NCI-H524 treated with DMSO at 0.1 percent for 48 hours (cell line): ENCODE measurements around the gene KRT3.
A peak's percentile ranks its signal among the peaks of the same experiment; 100 is the strongest.
"Not testable (repeated sequence)": the region's sequence is repeated elsewhere in the genome, so short reads cannot be mapped to it uniquely, and the experiment has no call there.

Source experiments
- DNase-seq: peaks from one replicate; lab custom pipeline; 2025; lab: John Stamatoyannopoulos, UW

Gene KRT3

DNA sequence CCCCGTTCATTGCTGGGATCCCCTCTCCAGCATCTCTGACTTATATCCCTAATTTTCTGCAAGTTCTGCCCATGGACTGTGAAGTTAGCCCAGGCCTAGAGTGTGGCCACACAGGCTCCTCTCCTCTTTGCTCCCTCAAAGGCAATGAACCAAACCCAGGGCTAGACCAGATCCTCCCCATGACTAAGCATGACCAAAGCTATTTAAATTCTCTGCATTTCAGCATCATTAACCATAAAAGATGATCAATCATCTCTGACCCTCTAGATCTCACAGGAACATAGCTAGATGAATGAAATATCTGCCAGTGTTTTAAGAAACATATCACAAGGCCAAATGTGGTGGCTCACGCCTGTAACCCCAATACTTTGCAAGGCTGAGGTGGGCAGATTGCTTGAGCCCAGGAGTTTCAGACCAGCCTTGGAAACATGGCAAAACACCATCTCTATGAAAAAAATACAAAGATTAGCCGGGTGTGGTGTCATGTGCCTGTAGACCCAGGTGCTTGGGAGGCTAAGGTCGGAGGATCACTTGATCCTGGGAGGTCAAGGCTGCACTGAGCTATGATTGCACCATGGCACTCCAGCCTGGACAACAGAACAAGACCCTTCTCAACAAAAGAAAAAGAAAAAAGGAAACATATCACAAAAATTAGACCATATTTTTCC, 2.2 kb upstream of the KRT3 start:
- no peak for DNase-seq

DNA sequence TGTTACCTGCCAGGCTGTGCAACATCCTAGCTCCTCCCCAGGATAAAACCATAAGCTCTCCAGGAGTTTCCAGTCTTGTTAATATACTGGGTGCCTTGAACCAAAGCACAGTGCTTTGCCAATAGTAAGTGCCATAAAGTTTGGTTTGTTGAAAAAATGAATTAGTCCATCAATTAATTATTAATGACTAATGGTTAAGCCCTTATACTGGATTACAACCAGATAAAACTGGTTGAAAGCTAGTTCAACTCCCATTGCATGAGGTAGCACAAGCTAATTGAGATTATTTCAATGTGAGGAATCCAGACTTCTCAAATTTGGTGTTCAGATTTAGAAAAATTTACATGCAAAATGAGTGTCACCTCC, 1.6 kb upstream of the KRT3 start:
- no peak for DNase-seq

DNA sequence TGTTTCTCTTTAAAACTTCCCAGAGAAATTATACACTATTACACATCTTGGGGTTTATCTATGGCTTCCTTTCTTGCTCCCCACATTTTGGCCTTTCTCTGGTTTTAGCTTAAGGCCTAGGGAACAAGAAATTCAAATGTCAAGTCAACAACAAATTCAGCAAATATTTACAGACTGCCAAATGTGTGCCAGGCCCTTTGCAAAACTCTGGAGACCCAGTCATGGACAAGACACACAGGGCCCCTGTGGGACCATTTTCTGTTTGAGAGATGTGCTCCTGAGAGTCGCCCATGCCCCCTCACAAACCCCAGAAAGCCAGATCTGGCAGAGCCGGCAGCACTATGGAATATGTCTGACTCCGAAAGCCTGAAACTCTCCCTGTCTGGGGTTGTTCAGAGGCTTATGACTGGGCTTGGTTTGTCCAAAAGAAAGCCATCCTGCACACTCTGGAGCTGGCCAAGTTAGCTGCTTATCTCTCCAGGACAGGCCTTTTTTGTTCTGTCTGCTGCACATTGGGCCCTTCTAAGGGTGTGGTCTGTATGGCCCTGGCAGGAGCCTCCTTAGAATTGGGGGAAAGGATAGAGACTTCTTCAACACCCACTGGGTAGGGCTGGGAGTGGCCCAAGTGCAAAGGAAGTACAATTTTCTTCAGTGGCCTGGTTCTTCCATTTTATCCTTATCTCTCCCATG, 1.1 kb upstream of the KRT3 start:
- DNase-seq = no peak

DNA sequence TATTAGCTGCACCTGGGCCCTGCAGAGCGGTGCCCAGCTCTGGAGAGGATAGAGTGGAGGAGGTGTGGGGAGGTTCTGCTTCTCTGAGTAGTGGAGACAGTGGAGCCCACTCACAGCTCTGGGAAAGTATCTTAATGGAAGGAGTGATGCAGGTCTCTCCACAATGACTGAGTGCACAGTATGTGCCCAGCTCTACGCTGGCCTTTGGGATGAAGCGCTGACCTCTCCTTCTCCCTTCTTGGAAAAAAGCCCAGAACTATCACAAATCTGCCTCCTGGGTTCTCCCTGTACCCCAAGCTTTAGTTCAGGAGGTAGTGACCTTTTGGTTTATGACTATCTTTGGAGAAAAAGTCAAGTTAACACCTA, 495 bp upstream of the KRT3 start:
- no peak for DNase-seq

DNA sequence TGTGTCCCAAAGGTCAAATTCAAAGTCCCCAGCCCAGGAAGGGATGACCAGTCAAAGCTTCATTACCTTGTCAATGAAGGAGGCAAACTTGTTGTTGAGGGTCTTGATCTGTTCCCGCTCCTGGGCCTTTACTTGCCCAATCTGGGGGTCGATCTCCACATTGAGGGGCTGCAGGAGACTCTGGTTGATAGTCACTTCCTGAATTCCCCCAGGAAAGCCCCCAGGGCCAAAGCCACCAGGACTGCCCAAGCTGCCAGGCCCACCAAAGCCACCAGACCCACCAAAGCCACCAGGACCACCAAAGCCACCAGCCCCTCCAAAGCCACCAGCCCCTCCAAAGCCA, 614 bp downstream of the KRT3 start:
- not testable (repeated sequence) for DNase-seq

DNA sequence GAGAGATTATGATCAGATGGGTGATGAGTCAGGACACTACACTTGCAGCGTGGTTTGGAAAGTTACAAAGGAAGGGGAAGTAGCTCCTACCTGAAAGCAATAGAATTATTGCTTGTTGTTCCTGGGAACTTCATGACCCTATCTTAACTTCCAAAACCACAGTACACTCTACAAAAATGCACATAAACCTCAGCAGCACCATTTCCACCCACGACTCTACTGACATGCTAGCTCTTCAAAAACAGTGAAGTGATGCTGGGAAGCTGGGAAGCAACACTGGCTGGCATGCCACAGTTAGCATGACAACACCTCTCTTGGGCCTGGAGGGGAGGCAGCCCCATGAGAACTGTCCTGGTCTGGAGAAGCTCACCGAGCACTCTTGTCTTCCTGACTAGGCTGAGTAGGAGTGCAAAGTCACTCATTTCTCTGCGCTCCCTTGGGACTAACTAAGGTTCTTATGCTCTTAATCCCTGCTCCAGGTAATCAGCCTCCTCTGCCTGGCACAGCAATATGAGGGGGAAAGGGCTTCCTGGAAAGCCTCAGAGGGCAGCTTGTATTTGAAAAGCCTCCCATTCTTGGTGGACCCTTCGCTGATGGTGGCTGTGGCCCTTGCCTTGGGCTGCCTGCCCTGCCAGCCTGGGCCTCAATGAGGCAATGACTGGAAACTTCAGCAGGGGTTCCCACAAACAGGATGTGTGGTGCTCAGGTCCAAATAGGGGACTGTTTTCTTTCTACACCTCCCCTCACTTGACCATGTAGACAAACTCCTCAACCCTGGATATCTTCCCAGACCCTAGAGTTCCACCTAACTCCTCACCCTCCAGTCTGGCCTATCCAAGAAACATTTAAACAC, 1.2 kb downstream of the KRT3 start:
- DNase-seq = no peak

DNA sequence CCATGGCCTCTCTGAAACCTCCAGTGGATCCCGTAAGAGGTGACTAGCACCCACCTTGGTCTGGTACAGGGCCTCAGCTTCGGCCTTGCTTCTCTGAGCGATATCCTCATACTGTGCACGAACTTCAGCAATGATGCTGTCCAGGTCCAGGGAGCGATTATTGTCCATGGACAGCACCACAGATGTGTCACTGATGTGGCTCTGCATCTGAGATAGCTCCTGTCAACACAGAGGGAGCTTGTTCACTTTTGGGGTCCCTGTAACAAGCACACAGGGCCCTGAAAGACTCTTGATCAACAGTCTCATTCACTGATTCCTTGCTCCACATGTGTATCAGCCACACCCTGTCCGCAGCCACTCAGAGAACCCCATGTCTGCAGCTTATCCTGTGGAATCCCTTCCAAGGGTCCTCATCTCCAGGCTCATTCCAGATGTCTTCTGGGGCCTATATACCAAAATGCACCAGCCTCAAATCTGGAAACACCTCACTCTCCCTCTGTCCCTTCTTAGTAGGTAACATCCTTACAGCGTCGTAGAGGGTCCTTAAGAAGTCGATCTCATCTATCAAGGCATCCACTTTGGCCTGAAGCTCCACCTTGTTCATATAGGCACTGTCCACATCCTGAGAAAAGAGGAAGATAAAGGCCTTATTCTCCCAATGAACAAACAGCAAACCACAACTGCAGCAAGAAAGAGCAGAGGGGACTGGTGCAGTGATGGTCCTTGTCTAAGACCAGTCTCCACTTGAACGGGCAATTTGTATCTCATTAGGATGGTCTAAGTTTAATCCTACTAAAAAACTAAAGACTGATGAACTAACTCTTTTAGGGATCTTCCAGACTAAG, 3.5 kb downstream of the KRT3 start:
- DNase-seq = no peak

DNA sequence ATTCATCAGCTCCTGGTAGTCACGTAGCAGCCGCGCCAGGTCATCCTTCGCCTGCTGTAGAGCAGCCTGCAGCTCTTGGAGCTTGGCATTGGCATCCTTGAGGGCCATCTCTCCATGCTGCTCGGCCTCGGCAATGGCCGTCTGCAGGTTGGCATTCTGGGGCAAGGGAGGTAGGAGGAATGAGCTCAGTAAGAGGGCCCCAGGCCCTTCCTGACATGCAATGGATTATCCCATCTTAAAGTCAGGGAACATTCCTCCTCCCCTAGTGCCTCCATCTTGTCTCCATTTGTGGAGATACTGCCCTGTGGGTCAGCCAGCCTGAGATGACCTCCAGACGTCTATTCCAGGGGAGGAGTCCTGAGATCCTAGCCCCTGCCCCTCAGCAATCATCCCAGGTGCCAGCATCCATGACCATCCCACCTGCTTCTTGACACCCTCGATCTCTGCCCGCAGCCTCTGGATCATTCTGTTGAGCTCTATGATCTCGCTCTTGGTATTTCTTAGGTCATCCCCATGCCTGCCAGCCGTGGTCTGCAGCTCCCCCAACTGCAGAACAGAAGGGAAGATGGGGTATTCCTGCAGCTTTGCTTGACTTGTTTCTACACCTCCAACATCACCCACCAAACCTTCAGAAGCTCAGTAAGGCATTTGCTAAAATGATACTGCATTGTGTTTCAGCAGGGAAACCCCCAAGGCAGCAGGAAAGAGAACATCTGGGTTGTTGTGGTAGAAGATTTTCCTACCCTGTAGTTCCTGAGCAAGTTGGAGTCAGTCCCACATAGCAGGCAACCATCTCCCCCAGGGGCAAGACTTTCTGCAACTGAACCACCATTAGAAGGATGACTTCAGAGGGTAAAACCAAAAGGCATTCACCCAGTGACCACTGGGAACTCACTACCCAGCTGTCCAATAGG, 4.4 kb downstream of the KRT3 start:
- no peak for DNase-seq

DNA sequence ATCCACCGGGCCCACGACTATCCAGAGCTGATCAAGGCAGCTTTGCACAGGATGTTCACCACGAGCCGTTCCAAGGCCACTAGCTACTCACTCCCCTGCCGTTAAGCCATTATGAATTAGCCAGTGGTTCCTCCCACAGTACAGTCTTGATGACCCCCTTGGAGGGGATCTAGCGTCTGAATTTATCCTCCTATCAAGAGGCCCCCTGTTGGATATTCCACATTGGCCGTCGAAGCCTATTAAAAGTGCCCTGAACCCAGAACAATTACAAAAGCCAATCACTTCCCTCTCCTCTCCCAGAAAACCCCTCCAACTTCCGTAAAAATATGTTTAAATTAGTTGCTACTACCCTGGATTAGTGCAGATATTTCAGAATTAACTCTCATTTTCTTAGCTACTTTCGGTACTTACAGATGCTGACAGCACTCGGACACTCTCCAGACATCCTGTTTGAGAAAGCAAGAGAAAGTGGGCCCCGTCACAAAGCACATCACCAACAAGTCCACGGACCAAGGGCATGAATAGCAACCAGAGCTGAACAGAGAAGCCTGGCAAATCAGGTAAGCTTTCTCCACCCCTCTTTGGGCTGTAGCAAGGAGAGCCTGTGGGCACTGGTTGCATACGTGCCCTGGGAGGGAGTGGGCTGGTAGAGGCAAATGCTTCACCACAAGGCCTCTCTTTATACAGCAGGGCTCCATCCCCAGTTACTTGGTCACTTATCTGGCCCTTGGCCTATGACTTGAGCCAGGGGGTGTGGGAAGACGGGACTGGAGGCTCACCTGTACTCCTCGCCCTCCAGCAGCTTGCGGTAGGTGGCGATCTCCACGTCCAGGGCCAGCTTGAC, 5.3 kb downstream of the KRT3 start:
- no peak for DNase-seq

DNA sequence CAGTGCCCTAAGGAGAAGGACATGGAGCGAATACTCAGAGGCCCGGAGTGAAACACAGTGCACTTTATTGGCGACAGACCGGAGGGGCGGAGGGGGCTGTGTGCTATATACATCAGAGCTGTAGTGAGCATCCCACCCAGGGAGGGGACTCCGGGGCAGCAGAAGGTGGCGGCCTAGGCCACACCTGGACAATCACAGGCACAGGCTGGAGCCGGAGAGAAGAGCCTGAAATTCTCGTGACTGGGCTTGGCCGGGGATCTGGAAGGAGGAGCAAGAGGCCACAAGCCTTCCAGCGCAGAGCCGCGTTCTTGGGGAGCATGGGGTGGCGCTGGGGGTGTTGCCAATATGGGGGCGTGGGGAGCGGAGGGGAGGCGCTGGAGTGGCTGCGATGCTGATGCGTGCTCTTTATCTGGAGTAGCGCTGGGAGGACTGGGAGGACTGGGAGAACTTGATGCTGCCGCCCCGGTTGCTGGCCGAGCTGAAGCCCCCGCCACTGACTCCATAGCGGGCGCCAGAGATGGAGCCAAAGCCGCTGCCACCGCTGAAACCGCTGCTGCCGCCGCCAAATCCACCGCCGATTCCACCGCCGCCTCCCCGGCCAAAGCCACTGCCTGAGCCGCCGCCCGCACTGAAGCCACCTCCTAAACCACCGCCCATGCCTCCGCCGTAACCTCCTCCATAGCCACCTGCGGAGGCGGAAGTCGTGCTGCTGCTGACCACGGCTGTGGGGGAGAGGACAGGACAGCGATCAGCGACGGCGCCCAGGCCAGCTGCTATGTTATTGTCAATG, 6.1 kb downstream of the KRT3 start:
- no peak for DNase-seq

DNA sequence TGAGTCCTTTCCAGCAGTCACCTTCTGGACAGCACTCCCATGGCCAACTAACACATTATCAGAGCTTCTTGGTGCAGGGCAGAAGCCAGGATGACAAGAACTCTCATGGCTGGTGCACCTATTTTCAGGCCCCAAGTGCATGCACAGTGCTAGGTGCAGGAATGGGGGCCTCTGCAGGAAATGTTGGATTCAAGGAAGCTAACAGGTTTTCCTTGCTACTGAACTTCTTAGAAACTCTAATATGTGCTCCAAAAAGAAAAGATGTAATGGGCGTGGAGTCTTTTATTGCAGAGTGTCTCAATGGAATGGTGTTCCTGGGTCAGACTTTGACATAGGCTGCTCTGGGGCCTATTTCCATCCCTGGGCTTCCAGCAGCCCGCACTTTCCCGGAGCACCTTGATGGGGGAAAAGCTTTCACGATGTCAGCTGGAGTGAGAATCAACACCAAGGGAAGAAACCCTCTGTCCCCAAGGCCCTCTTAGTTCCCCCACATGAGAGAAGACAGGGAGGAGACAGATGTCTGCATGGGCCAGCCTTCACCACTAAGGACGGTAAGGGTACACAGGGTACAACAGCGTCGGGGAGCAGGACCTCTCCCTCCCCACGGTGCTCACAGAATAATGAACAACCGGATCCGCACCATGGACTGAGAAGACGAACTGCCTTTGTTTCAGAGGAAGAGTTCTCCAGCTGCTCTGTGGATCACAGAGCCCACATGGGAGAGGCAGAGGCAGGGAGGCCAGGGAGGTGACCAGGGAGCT, 6.9 kb downstream of the KRT3 start:
- DNase-seq = no peak

DNA sequence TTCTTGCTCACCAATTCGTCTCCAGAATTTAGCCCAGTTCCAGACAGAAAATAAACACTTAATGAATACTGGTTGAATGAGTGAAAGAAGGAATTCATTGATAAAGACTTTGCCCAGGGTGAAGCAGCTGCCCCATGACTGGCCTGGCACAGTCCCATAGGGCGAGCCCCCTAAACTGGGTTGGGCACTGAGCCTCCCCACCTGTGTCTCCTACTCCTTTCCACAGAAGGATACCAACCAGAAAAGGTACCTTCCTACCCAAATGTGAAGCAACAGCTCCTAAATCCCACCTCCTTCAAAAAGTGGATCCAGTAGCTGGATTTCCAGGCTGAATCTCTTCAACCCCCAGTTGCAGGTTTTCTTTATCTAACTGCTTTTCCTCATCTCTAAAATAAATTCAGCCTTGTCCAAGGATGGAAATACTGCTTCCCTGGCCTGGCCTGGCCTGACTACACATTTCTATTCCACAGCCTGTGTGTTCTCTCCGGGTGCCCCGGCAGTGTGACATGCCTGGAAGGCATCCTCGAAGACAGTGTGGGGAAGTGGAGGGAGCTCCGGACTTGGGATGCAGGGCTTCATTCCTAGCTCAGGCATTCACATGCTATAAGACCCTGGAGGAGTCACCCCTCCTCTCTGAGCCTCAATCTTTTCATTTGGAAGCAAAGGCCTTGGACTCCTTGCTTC, 7.6 kb downstream of the KRT3 start:
- DNase-seq = no peak

DNA sequence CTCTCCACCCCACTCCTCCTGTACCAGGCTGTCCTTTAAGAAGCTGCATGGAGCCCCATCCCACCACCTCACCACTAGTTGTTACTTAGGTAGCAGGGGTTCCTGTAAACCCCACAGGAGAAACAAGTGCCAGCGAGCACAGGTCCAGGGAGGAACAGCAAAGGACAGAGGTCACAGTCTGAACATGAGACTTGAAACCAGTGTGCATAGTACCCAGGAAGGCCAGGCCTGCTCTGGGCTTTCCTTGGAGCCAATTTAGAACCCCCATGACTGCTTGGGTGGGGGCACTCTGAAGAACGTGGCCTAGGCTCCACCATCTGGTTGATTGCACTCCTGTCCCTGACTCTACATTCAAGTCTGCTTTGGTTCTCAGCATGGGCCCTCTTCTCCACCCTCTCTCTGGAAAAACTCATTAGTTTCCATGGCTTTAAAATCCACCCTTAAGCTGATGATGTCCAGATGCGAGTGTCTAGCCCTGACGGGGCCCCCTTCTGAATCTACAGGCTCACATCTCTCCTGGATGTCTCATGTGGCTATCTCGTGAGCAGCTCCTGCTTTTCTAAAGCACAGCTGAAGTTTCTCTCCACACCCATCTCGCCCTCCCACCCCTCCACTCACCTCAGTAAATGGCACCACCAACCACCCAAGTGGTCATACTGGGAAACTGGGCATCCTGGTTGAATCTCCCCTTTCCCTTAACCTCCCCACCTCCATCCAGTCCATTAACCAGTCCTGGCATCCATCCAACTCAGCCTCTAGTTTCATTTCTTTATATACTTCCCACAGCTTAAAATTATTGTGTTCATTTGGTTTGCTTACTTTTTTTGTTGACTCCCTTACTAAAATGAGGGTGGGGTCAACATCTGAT, 8.4 kb downstream of the KRT3 start:
- DNase-seq = no peak

DNA sequence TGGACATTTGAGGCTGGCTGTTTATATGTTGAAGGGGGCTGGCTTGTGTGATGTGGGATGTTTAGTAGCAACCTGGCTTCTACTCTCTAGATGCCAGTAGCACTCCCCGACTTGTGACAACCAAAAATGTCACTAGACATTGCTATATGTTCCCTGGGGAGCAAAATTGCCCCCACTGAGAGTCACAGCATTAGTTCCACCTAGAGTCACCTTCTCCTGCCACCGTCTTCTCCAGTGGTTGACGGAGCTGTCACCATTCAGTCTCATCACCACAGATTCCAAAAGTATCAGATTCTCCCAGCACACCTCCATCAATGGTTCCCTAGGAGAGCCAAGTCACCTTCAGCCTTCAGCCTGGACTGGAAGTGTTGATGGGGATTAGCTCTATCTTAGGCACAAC, 11.0 kb downstream of the KRT3 start:
- no peak for DNase-seq

DNA sequence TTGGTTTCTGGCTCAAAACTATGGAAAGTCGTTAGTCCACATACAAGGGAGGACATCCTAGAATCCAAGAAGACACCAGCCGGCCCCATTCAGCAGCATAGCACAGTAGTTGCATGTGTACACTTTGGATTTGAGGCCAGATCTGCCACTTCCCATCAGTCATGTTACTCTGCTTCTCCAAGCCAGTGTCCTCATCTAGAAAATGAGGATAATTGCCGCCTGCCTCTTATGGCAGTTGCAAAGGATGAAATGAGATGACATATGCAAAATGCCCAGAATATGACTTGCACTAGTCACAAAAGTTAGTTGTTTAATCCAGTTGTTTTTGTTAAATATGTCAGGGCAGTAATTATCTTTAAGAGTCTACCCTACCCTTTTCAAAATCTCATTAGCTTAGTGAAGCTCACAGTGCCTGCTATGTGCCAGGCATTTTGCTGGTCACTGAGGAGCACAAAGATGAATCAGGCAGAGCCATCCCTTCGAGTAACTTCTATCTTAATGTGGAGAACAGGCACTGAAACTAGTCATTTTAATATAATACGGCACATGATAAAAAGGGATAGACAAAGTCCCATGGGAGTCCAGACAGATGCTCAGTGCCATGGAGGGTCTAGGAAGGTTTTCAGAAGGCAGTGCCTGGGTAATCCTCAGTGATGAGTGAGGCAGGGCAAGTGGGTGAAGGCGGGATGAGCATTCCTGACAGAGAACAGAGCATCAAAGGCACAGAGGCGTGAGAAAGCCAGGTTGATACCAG, 12.2 kb downstream of the KRT3 start:
- DNase-seq = peak; percentile 43

DNA sequence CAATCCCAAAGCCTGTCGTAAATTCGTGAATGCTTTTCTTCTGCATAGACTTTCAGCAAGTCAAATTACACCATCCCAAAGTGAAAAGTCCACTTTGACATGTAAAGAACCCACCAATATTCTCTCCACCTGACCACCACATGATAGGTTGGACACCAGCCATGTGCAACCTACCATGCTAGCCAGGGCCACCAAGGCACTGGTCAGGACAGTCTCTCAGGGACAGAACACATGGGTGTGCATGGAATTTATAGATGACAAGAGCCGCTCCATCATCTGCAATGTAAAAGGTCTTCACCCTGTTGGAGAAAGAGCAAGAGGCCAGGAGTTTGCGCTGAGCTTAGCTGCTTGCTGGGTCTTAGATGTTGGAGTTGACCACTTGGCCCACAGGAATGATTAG, 13.4 kb downstream of the KRT3 start:
- no peak for DNase-seq
